ENCODE results near the gene SPEF1. TPM values are rescaled to one million over a fixed set of nuclear protein-coding genes. Genes with fewer than 3 reads are reported as not detected.

Gene SPEF1
- total and polyA plus RNA-seq, 2 of the 13 experiments (the other 11 are each of a cell fraction or from before 2014, with no cell fraction given) = 0.11 to 0.27 TPM

DNA sequence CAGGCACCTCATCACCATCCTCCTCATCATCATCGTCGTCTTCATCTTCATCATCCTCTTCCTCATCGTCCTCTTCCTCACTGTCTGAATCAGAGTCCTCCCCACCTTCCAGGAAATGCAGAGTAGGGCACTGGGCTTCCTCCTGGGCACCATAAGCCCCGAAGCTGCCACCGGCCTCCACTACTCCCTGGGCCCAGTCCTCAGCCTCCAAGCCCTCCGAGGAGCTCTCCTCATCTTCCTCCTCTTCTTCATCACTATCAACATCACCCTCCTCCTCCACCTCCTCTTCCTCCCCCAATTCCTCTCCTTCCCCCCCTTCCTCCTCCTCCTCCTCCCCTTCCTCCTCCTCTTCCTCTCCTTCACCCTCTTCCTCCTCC lies 3.6 kb upstream of the SPEF1 start (continued):
- TF ChIP-seq, protein P1, sequence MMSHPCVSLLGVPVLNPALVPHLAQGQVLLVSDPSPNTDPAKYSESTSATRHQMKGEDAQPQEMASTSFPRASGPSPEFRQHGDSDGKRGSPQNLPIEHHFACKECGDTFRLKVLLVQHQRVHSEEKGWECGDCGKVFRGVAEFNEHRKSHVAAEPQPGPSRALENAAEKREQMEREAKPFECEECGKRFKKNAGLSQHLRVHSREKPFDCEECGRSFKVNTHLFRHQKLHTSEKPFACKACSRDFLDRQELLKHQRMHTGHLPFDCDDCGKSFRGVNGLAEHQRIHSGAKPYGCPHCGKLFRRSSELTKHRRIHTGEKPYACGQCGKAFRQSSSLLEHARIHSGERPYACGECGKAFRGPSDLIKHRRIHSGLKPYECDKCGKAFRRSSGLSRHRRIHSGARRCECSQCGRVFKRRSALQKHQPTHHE (CRISPR knock-in tag; IDR thresholded peaks at IDR 0.05; ENCODE audit: borderline replicate concordance) = no peak
- TF ChIP-seq ZNF816 (CRISPR knock-in tag; IDR thresholded peaks at IDR 0.05; ENCODE audit: borderline replicate concordance) = no peak
- 0 out of 2 replicates have a peak, but pooled peaks have one; percentile 6 for TF ChIP-seq ZNF891 (CRISPR knock-in tag; IDR thresholded peaks at IDR 0.05)
- TF ChIP-seq ZNF557 (CRISPR knock-in tag; IDR thresholded peaks at IDR 0.05) = no peak
- TF ChIP-seq SIN3B (IDR thresholded peaks at IDR 0.05; ENCODE audit: low read length) = no peak
- TF ChIP-seq ZNF660 (CRISPR knock-in tag; IDR thresholded peaks at IDR 0.05; ENCODE audit: borderline replicate concordance, low read depth) = no peak
- TF ChIP-seq CAMTA2 (CRISPR knock-in tag; IDR thresholded peaks at IDR 0.05; ENCODE audit: borderline replicate concordance) = no peak
- peak; percentile 0 for TF ChIP-seq TEAD3 (CRISPR knock-in tag; optimal IDR thresholded peaks at IDR 0.05; ENCODE audit: borderline replicate concordance)
- no peak for TF ChIP-seq TEAD2 (CRISPR knock-in tag; IDR thresholded peaks at IDR 0.05)
- TF ChIP-seq ZNF703 (CRISPR knock-in tag; IDR thresholded peaks at IDR 0.05; ENCODE audit: borderline replicate concordance) = no peak
- TF ChIP-seq, protein P2, sequence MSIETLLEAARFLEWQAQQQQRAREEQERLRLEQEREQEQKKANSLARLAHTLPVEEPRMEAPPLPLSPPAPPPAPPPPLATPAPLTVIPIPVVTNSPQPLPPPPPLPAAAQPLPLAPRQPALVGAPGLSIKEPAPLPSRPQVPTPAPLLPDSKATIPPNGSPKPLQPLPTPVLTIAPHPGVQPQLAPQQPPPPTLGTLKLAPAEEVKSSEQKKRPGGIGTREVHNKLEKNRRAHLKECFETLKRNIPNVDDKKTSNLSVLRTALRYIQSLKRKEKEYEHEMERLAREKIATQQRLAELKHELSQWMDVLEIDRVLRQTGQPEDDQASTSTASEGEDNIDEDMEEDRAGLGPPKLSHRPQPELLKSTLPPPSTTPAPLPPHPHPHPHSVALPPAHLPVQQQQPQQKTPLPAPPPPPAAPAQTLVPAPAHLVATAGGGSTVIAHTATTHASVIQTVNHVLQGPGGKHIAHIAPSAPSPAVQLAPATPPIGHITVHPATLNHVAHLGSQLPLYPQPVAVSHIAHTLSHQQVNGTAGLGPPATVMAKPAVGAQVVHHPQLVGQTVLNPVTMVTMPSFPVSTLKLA (IDR thresholded peaks at IDR 0.05) = no peak
- TF ChIP-seq MED8 (CRISPR knock-in tag; IDR thresholded peaks at IDR 0.05; ENCODE audit: insufficient replicate concordance) = no peak
- TF ChIP-seq ATF7 (IDR thresholded peaks at IDR 0.05) = no peak
- no peak for TF ChIP-seq ATF7 (CRISPR knock-in tag; IDR thresholded peaks at IDR 0.05)
- TF ChIP-seq, protein P3, sequence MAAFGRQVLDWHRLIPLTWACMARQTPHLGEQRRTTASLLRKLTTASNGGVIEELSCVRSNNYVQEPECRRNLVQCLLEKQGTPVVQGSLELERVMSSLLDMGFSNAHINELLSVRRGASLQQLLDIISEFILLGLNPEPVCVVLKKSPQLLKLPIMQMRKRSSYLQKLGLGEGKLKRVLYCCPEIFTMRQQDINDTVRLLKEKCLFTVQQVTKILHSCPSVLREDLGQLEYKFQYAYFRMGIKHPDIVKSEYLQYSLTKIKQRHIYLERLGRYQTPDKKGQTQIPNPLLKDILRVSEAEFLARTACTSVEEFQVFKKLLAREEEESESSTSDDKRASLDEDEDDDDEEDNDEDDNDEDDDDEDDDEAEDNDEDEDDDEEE (CRISPR knock-in tag; IDR thresholded peaks at IDR 0.05) = no peak
- TF ChIP-seq MTA1 (CRISPR knock-in tag; IDR thresholded peaks at IDR 0.05; ENCODE audit: borderline replicate concordance) = no peak
- no peak for TF ChIP-seq GTF2F1 (IDR thresholded peaks at IDR 0.05; ENCODE audit: low read length)
- TF ChIP-seq, protein P4, sequence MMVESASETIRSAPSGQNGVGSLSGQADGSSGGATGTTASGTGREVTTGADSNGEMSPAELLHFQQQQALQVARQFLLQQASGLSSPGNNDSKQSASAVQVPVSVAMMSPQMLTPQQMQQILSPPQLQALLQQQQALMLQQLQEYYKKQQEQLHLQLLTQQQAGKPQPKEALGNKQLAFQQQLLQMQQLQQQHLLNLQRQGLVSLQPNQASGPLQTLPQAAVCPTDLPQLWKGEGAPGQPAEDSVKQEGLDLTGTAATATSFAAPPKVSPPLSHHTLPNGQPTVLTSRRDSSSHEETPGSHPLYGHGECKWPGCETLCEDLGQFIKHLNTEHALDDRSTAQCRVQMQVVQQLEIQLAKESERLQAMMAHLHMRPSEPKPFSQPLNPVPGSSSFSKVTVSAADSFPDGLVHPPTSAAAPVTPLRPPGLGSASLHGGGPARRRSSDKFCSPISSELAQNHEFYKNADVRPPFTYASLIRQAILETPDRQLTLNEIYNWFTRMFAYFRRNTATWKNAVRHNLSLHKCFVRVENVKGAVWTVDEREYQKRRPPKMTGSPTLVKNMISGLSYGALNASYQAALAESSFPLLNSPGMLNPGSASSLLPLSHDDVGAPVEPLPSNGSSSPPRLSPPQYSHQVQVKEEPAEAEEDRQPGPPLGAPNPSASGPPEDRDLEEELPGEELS (CRISPR knock-in tag; IDR thresholded peaks at IDR 0.05) = no peak
- peak; percentile 3 for TF ChIP-seq RBM22 (optimal IDR thresholded peaks at IDR 0.05; ENCODE audit: low read length)
- TF ChIP-seq, protein P5, sequence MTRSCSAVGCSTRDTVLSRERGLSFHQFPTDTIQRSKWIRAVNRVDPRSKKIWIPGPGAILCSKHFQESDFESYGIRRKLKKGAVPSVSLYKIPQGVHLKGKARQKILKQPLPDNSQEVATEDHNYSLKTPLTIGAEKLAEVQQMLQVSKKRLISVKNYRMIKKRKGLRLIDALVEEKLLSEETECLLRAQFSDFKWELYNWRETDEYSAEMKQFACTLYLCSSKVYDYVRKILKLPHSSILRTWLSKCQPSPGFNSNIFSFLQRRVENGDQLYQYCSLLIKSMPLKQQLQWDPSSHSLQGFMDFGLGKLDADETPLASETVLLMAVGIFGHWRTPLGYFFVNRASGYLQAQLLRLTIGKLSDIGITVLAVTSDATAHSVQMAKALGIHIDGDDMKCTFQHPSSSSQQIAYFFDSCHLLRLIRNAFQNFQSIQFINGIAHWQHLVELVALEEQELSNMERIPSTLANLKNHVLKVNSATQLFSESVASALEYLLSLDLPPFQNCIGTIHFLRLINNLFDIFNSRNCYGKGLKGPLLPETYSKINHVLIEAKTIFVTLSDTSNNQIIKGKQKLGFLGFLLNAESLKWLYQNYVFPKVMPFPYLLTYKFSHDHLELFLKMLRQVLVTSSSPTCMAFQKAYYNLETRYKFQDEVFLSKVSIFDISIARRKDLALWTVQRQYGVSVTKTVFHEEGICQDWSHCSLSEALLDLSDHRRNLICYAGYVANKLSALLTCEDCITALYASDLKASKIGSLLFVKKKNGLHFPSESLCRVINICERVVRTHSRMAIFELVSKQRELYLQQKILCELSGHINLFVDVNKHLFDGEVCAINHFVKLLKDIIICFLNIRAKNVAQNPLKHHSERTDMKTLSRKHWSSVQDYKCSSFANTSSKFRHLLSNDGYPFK (CRISPR knock-in tag; IDR thresholded peaks at IDR 0.05; ENCODE audit: borderline replicate concordance) = peak; percentile 9; the same call in 1 of the 2 replicates
- TF ChIP-seq, protein P6, sequence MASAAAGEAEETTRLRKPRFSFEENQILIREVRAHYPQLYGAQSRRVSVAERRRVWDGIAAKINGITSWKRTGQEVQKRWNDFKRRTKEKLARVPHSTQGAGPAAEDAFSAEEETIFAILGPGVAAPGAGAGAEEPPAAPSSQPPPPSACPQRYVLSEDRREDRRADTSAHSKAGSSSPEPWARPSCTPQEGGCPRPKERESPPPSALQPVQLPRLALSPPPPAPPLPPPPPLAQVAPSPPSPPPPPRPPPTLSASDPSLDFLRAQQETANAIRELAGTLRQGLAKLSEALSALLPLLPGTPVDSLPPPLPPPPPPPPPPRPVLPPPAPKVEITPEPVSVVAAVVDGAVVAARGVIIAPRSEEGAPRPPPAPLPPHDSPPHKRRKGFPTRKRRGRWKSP (CRISPR knock-in tag; IDR thresholded peaks at IDR 0.05) = no peak
- 0 out of 2 replicates have a peak, but pooled peaks have one; percentile 7 for TF ChIP-seq ZNF547 (CRISPR knock-in tag; IDR thresholded peaks at IDR 0.05)
